OCI-LY1 (cell line): ENCODE results near the gene JADE3.

Source experiments
- H2AFZ ChIP-seq: fragments of 200-600 bp; sonication (generic), shearing (Covaris generic); 2 replicates; pipeline ENCODE4 v1.6.0; 2014; ENCODE audit warnings: antibody characterized with exemption, mild to moderate bottlenecking, low read length
- H3F3A ChIP-seq: fragments of 200-600 bp; sonication (generic), shearing (Covaris generic); 2 replicates; pipeline ENCODE4 v1.6.0; 2014; ENCODE audit warnings: mild to moderate bottlenecking, antibody characterized with exemption, low read length, moderate library complexity; ENCODE audit not compliant: insufficient read depth
- H3K27ac ChIP-seq: fragments of 200-600 bp; sonication (generic); 2 replicates; pipeline ENCODE4 v1.5.1; 2014; ENCODE audit warnings: low read length, mixed run types, mild to moderate bottlenecking, low read depth; ENCODE audit not compliant: poor library complexity, severe bottlenecking
- H3K27me3 ChIP-seq: fragments of 200-600 bp; sonication (generic); 2 replicates; pipeline ENCODE4 v1.6.0; 2014; ENCODE audit warnings: antibody characterized with exemption, mild to moderate bottlenecking, low read length, moderate library complexity; ENCODE audit not compliant: insufficient read depth
- H3K36me3 ChIP-seq: fragments of 200-600 bp; sonication (generic); 2 replicates; pipeline ENCODE4 v1.6.1; 2014; ENCODE audit warnings: mild to moderate bottlenecking, antibody characterized with exemption, low read length, moderate library complexity, mixed read lengths; ENCODE audit not compliant: insufficient read depth
- H3K4me1 ChIP-seq: fragments of 200-600 bp; sonication (generic); 2 replicates; pipeline ENCODE4 v1.5.1; 2014; ENCODE audit warnings: mild to moderate bottlenecking, low read length, moderate library complexity; ENCODE audit not compliant: insufficient read depth, severe bottlenecking
- H3K4me2 ChIP-seq: fragments of 200-600 bp; sonication (generic), shearing (Covaris generic); 2 replicates; pipeline ENCODE4 v1.6.1; 2014; ENCODE audit warnings: low read length
- H3K4me3 ChIP-seq: fragments of 200-600 bp; sonication (generic); 2 replicates; pipeline ENCODE4 v1.5.1; 2014; ENCODE audit warnings: low read length, low read depth, mild to moderate bottlenecking, mixed read lengths; ENCODE audit not compliant: poor library complexity, severe bottlenecking
- H3K79me2 ChIP-seq: fragments of 200-600 bp; shearing (Covaris generic); 2 replicates; pipeline ENCODE4 v1.6.1; 2016; ENCODE audit warnings: mixed run types, low read length, mixed read lengths; ENCODE audit not compliant: insufficient read depth
- H3K9ac ChIP-seq: fragments of 200-600 bp; sonication (generic), shearing (Covaris generic); 2 replicates; pipeline ENCODE4 v1.6.1; 2014; ENCODE audit warnings: mild to moderate bottlenecking, low read length, mixed read lengths
- H3K9me2 ChIP-seq: fragments of 200-600 bp; sonication (generic), shearing (Covaris generic); 2 replicates; pipeline ENCODE4 v1.6.1; 2014; ENCODE audit warnings: low read depth, mild to moderate bottlenecking, low read length, mixed read lengths
- H3K9me3 ChIP-seq: fragments of 200-600 bp; shearing (Covaris generic); 2 replicates; pipeline ENCODE4 v1.6.1; 2014; ENCODE audit warnings: low read length, mixed read lengths
- H4K20me1 ChIP-seq: fragments of 200-600 bp; sonication (generic), shearing (Covaris generic); 2 replicates; pipeline ENCODE4 v1.6.0; 2016; ENCODE audit warnings: mild to moderate bottlenecking, low read length; ENCODE audit not compliant: insufficient read depth
- EZH2 ChIP-seq: fragments of 200-600 bp; sonication (generic), shearing (Covaris generic); IDR thresholded peaks from 2 replicates; pipeline ENCODE4 v1.8.0; 2017; ENCODE audit warnings: borderline replicate concordance, mixed run types, mild to moderate bottlenecking, antibody characterized with exemption, low read length, moderate library complexity, mixed read lengths
- TF ChIP-seq, protein P1 (sequence below): fragments of 200-600 bp; sonication (generic), shearing (Covaris generic); IDR thresholded peaks from 2 replicates; pipeline ENCODE4 v1.5.1; 2017; ENCODE audit warnings: mild to moderate bottlenecking, antibody characterized with exemption, low read length, moderate library complexity, mixed read lengths

The JADE3 gene

DNA sequence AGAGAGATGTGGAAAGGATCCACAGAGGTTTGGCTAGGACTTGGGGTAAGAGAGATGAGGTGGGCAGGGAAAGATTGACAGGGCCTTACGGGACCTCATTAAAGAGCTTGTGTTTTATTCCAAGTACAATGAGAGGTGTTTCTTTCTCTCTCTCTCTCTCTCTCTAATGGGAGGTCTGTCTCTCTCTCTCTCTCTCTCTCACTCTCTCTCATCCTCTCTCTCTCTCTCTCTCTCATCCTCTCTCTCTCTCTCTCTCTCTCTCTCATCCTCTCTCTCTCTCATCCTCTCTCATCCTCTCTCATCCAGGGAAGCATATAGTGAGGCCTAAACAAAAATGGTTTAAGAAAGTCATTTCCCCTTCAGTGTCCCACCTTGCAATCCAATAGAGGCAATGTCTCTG lies 5.4 kb downstream of the JADE3 start:
- Histone ChIP-seq H4K20me1 (no peaks in the 10 kb centered on the region), H3K9ac (no peak overlapping the region), H2AFZ (no peak overlapping the region), H3K4me1 (peaks cover 5% of the 10 kb centered on the region), H3K4me2 (no peak overlapping the region), H3K9me3 (no peaks in the 10 kb centered on the region), H3K4me3 (no peak overlapping the region), H3K79me2 (no peaks in the 10 kb centered on the region), H3F3A (no peaks in the 10 kb centered on the region), H3K36me3 (no peaks in the 10 kb centered on the region), H3K27me3 (no peaks in the 10 kb centered on the region; the same call in 1 of the 2 replicates), H3K27ac (no peak overlapping the region), H3K9me2 (no peaks in the 10 kb centered on the region)
- TF ChIP-seq EZH2, result no peak
- TF ChIP-seq, protein P1, sequence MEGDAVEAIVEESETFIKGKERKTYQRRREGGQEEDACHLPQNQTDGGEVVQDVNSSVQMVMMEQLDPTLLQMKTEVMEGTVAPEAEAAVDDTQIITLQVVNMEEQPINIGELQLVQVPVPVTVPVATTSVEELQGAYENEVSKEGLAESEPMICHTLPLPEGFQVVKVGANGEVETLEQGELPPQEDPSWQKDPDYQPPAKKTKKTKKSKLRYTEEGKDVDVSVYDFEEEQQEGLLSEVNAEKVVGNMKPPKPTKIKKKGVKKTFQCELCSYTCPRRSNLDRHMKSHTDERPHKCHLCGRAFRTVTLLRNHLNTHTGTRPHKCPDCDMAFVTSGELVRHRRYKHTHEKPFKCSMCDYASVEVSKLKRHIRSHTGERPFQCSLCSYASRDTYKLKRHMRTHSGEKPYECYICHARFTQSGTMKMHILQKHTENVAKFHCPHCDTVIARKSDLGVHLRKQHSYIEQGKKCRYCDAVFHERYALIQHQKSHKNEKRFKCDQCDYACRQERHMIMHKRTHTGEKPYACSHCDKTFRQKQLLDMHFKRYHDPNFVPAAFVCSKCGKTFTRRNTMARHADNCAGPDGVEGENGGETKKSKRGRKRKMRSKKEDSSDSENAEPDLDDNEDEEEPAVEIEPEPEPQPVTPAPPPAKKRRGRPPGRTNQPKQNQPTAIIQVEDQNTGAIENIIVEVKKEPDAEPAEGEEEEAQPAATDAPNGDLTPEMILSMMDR, result no peak

DNA sequence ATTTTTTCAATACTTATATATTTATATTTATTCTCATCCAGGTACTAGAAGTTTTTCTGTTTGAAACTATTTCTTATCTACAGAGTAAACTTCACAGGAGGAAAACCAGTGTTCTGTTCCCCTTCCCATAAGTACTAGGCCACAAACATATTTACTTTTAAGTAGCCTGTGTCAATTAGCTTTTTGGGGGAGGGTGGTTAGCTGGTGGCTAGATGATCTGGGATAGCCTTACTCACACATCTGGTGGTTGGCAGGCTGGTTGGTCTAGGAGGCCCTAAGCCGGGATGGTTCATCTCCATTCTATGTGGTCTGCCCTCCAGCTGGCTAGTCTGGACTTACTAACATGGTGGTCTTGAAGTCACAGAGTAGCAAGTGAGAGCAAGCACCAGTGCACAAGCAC lies 6.2 kb downstream of the JADE3 start:
- no peak overlapping the region for H3K4me2 ChIP-seq
- peaks cover 4% of the 10 kb centered on the region for H3K4me1 ChIP-seq
- H3K27ac ChIP-seq, result no peak overlapping the region
- H3K9me2 ChIP-seq, result no peaks in the 10 kb centered on the region
- no peaks in the 10 kb centered on the region; the same call in 1 of the 2 replicates for H3K27me3 ChIP-seq
- no peak for TF ChIP-seq EZH2
- TF ChIP-seq, protein P1, result no peak
- no peaks in the 10 kb centered on the region for H4K20me1 ChIP-seq
- no peaks in the 10 kb centered on the region for H3K36me3 ChIP-seq
- H3K79me2 ChIP-seq, result no peaks in the 10 kb centered on the region
- H3K9ac ChIP-seq, result no peak overlapping the region
- no peaks in the 10 kb centered on the region for H3F3A ChIP-seq
- H2AFZ ChIP-seq, result no peak overlapping the region
- no peak overlapping the region for H3K4me3 ChIP-seq
- no peaks in the 10 kb centered on the region for H3K9me3 ChIP-seq

DNA sequence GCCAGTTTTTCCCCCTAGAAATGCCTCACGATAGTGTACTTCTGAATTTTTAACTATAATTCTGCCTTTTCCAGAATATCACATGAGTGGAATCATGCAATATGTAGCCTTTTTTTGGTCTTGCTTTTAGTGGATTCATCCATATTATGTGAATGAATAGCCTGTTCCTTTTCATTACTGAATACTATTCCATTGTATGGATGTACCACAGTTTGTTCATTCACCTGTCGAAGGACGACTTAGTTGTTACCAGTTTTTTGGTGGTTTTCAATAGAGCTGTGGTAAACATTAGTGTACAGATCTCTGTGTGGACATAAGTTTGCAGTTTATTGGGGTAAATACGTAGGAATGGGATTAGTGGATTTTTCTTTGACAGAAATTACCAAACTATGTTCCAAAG lies 8.0 kb downstream of the JADE3 start:
- Histone ChIP-seq H3K4me1 (no peaks in the 10 kb centered on the region), H3K27ac (no peak overlapping the region), H2AFZ (no peak overlapping the region), H3K36me3 (no peaks in the 10 kb centered on the region), H3K27me3 (no peaks in the 10 kb centered on the region; the same call in 1 of the 2 replicates), H3K9me3 (no peaks in the 10 kb centered on the region), H3F3A (no peaks in the 10 kb centered on the region), H3K9ac (no peak overlapping the region), H4K20me1 (no peaks in the 10 kb centered on the region), H3K79me2 (no peaks in the 10 kb centered on the region), H3K4me3 (no peak overlapping the region), H3K9me2 (no peaks in the 10 kb centered on the region), H3K4me2 (no peak overlapping the region)
- TF ChIP-seq EZH2, result no peak
- TF ChIP-seq, protein P1, result no peak
